ENCODE measurements around the gene THEM5. TPM values are rescaled to one million over a fixed set of nuclear protein-coding genes. Genes with fewer than 3 reads are reported as not detected.
"Not testable (repeated sequence)": the region's sequence is repeated elsewhere in the genome, so short reads cannot be mapped to it uniquely, and the experiment has no call there.

The THEM5 gene, protein sequence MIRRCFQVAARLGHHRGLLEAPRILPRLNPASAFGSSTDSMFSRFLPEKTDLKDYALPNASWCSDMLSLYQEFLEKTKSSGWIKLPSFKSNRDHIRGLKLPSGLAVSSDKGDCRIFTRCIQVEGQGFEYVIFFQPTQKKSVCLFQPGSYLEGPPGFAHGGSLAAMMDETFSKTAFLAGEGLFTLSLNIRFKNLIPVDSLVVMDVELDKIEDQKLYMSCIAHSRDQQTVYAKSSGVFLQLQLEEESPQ
- total RNA-seq, result not detected

GRCh38 chr1:151853411-151853943 is at the start of gene THEM5:
THEM5 (minus strand) TSS chr1:151853712; CDS start chr1:151853565, 147 bp downstream.
- H3K4me1 Mint-ChIP-seq, result peaks cover 7% of the 10 kb centered on the region
- ATAC-seq (replicated peaks), result no peak
- no peaks in the 10 kb centered on the region for H3K27me3 Mint-ChIP-seq
- no peak within 1 kb of the TSS for H3K27ac Mint-ChIP-seq
- no peak within 1 kb of the TSS for H3K4me3 Mint-ChIP-seq
- no peaks in the 10 kb centered on the region for H3K9me3 Mint-ChIP-seq
- peaks cover 76% of the 10 kb centered on the region for H3K36me3 Mint-ChIP-seq (ENCODE audit: low read depth)

- no peak overlapping the region for H3K27ac Mint-ChIP-seq
- no peaks in the 10 kb centered on the region for H3K27me3 Mint-ChIP-seq
- ATAC-seq (replicated peaks), result no peak
- no peak overlapping the region for H3K4me3 Mint-ChIP-seq
- H3K36me3 Mint-ChIP-seq (ENCODE audit: low read depth), result peaks cover 62% of the 10 kb centered on the region
- peaks cover 5% of the 10 kb centered on the region for H3K9me3 Mint-ChIP-seq
- H3K4me1 Mint-ChIP-seq, result peaks cover 63% of the 10 kb centered on the region
Observed at GRCh38 chr1:151902858-151903257, 49.3 kb upstream of the THEM5 start.

DNA sequence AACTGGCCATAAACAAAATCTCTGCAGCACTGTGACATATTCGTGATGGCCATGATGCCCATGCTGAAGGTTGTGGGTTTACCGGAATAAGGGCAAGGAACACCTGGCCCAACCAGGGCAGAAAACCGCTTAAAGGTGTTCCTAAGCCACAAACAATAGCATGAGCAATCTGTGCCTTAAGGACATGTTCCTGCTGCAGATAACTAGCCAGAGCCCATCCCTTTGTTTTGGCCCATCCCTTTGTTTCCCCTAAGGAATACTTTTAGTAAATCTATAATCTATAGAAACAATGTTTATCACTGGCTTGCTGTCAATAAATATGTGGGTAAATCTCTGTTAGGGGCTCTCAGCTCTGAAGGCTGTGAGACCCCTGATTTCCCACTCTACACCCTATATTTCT is 47.3 kb upstream of the THEM5 start:
- not testable (repeated sequence) for H3K9me3 Mint-ChIP-seq; H3K27ac Mint-ChIP-seq; H3K27me3 Mint-ChIP-seq; H3K4me3 Mint-ChIP-seq; ATAC-seq (replicated peaks)
- peaks cover 63% of the 10 kb centered on the region for H3K4me1 Mint-ChIP-seq
- H3K36me3 Mint-ChIP-seq (ENCODE audit: low read depth), result peaks cover 57% of the 10 kb centered on the region

DNA sequence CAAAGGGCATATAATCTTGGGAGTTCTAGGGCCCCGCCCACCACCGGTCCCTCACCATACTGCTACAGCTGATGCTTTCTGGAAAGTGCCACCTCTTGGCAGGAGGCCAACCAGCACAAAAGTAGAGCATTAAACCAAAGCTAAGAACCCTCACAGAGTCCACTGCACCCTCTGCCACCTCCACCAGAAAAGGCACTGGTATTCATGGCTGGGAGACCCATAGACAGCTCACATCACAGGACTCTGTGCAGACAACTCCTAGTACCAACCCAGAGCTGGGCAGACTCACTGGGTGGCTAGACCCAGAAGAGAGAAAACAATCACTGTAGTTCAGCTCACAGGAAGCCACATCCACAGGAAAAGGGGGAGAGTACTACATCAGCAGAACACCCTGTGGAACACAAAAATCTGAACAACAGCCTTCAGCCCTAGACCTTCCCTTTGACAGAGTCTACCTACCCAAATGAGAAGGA is 45.0 kb upstream of the THEM5 start:
- Mint-ChIP-seq H3K9me3 (peaks cover 5% of the 10 kb centered on the region), H3K27me3 (no peaks in the 10 kb centered on the region), H3K27ac (peak overlapping the region; percentile 90), H3K4me3 (peak overlapping the region; percentile 80), H3K36me3 (ENCODE audit: low read depth) (peaks cover 70% of the 10 kb centered on the region), H3K4me1 (peaks cover 51% of the 10 kb centered on the region)
- ATAC-seq (replicated peaks), result peak; percentile 83

DNA sequence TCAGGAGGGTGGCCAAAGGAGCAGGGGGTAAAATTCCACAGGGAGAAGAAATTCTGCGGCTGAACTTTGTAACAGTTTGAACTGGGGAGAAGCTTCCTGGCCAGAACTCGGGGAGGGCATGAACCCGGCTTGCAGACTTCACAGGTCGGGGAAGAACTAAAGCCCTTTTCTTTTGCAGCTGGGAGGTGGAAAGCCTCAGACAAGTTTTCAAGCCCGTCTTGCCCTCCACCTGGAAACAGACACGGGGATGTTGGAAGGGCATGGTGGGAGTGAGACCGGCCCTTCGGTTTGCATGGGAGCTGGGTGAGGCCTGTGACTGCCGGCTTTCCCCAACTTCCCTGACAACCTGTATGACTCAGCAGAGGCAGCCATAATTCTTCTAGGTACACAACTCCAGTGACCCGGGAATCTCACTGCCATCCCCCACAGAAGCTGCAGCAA is 44.5 kb upstream of the THEM5 start:
- peak; percentile 47 for ATAC-seq (replicated peaks)
- peak overlapping the region; percentile 80 for H3K4me3 Mint-ChIP-seq
- H3K4me1 Mint-ChIP-seq, result peaks cover 52% of the 10 kb centered on the region
- peaks cover 5% of the 10 kb centered on the region for H3K9me3 Mint-ChIP-seq
- H3K27ac Mint-ChIP-seq, result peak overlapping the region; percentile 90
- H3K27me3 Mint-ChIP-seq, result no peaks in the 10 kb centered on the region
- peaks cover 72% of the 10 kb centered on the region for H3K36me3 Mint-ChIP-seq (ENCODE audit: low read depth)

DNA sequence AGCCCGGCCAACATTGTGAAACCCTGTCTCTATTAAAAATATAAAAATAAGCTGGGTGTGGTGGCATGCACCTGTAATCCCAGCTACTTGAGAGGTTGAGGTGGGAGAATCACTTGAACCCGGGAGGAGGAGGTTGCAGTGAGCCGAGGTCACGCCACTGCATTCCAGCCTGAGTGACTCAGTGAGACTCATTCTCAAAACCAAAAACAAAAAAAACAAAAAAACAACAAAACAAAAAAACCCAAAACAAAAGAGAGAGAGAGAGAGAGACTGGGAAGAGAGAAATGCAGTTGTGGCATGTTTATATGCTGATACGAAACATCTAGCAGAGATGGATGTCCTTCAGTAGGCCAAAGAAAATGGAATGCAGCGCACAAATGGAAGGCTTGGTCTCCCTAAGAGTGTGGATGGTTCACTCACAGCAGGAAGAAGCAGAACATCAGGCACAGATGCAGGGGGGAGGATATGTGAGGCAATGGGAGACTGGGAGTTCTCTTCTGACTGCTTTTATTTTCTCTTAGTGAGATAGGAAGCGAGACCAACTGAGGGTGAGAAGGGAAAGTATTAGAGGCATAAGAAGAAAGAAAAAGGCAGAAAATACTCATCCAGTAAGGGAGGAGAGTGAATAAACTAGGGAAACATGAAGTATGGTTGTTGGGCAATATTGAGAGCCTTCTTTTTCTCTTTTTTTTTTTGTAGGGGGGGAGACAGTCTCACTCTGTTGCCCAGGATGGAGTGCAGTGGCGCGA is 39.8 kb upstream of the THEM5 start:
- Mint-ChIP-seq H3K4me3 (peak overlapping the region; percentile 0), H3K36me3 (ENCODE audit: low read depth) (peaks cover 79% of the 10 kb centered on the region), H3K4me1 (peaks cover 48% of the 10 kb centered on the region), H3K9me3 (no peaks in the 10 kb centered on the region), H3K27ac (peak overlapping the region; percentile 65), H3K27me3 (no peaks in the 10 kb centered on the region)
- peak; percentile 57 for ATAC-seq (replicated peaks)

GRCh38 chr1:151892190-151892589 is 38.7 kb upstream of the THEM5 start:
- no peak for ATAC-seq (replicated peaks)
- Mint-ChIP-seq H3K4me3 (no peak overlapping the region), H3K9me3 (no peaks in the 10 kb centered on the region), H3K27me3 (no peaks in the 10 kb centered on the region), H3K36me3 (ENCODE audit: low read depth) (peaks cover 88% of the 10 kb centered on the region), H3K27ac (peak overlapping the region; percentile 65), H3K4me1 (peaks cover 47% of the 10 kb centered on the region)

DNA sequence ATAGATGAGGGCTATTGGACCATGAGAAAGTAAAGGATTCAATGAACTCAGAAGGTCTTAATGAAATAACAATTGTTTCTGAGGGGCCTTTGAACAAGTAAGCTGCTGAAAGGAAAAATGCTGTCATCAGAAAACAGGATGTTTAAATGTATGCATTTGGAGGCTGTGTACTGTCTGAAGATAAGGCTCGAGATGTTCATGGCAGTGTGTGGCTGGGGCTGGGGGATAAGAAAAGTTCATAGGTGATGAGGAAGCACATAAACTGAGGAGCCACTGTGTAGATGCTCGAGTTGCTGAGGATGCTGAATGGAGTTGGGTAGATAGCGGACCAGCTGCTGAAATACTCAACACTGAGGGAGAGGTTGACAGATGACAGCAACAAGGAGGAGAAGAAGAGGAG is 38.0 kb upstream of the THEM5 start:
- Mint-ChIP-seq H3K4me1 (peaks cover 41% of the 10 kb centered on the region), H3K36me3 (ENCODE audit: low read depth) (peaks cover 90% of the 10 kb centered on the region), H3K9me3 (no peaks in the 10 kb centered on the region), H3K27ac (peak overlapping the region; percentile 65), H3K27me3 (no peaks in the 10 kb centered on the region), H3K4me3 (peak overlapping the region; percentile 3)
- ATAC-seq (replicated peaks), result no peak

DNA sequence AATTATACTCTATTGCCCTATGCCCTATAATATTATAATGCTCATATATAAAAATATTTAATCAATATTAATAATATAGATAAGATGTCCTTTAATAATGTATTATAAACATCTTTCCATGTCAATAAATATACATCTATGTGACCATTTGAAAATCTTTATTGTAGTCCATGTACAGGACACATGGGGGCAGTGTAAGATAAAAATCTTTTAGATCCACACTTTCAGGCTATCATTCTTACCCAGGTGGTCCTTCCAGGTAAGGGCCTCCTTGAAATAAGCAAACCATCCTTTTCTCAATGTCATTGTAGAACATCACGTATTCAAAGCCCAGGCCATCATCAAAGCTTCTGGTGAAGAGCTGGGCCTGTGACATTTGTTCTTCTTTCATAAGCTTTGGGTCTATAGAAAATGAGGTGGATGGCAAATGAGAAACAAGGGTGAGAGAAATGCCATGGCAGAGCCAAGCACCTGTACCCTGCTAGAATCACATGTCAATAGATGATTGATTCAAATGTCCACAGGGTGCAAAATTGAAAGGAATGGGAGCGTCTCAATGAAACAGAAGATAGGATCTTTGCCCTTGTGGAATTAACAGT is 35.6 kb upstream of the THEM5 start:
- Mint-ChIP-seq H3K36me3 (ENCODE audit: low read depth) (peaks cover 80% of the 10 kb centered on the region), H3K9me3 (no peaks in the 10 kb centered on the region), H3K4me3 (no peak overlapping the region), H3K27me3 (no peaks in the 10 kb centered on the region), H3K27ac (no peak overlapping the region), H3K4me1 (peaks cover 33% of the 10 kb centered on the region)
- no peak for ATAC-seq (replicated peaks)

DNA sequence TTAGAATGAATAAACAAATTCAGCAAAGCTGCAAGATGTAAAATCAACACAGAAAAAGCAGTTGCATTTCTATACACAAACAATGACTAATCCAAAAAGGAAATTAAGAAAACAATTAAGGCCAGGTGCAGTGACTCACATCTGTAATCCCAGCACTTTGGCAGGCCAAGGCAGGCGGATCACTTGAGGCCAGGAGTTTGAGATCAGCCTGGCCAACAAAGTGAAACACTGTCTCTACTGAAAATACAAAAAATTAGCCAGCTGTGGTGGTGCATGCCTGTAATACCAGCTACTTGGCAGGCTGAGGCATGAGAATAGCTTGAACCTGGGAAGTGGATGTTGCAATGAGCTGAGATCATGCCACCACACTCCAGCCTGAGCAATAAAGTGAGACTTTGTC is 33.5 kb upstream of the THEM5 start:
- H3K27me3 Mint-ChIP-seq, result no peaks in the 10 kb centered on the region
- H3K9me3 Mint-ChIP-seq, result no peaks in the 10 kb centered on the region
- no peak overlapping the region for H3K4me3 Mint-ChIP-seq
- H3K4me1 Mint-ChIP-seq, result peaks cover 20% of the 10 kb centered on the region
- H3K27ac Mint-ChIP-seq, result no peak overlapping the region
- no peak for ATAC-seq (replicated peaks)
- H3K36me3 Mint-ChIP-seq (ENCODE audit: low read depth), result peaks cover 69% of the 10 kb centered on the region

- ATAC-seq (replicated peaks), result no peak
- Mint-ChIP-seq H3K27me3 (no peaks in the 10 kb centered on the region), H3K4me3 (no peak overlapping the region), H3K9me3 (no peaks in the 10 kb centered on the region), H3K27ac (no peak overlapping the region), H3K36me3 (ENCODE audit: low read depth) (peaks cover 60% of the 10 kb centered on the region), H3K4me1 (peaks cover 4% of the 10 kb centered on the region)
Observed at GRCh38 chr1:151885479-151885878, 32.0 kb upstream of the THEM5 start.

GRCh38 chr1:151884879-151885278 is 31.4 kb upstream of the THEM5 start:
- H3K9me3 Mint-ChIP-seq; ATAC-seq (replicated peaks); H3K27me3 Mint-ChIP-seq; H3K4me1 Mint-ChIP-seq; H3K4me3 Mint-ChIP-seq; H3K27ac Mint-ChIP-seq: not testable (repeated sequence)
- peaks cover 55% of the 10 kb centered on the region for H3K36me3 Mint-ChIP-seq (ENCODE audit: low read depth)

- H3K4me1 Mint-ChIP-seq; H3K27me3 Mint-ChIP-seq; H3K4me3 Mint-ChIP-seq; H3K27ac Mint-ChIP-seq; ATAC-seq (replicated peaks); H3K9me3 Mint-ChIP-seq: not testable (repeated sequence)
- H3K36me3 Mint-ChIP-seq (ENCODE audit: low read depth), result peaks cover 52% of the 10 kb centered on the region
Observed at GRCh38 chr1:151884445-151884844, 30.9 kb upstream of the THEM5 start.

GRCh38 chr1:151883898-151884297 is 30.4 kb upstream of the THEM5 start:
- H3K4me3 Mint-ChIP-seq, H3K4me1 Mint-ChIP-seq: not testable (repeated sequence)

More at GRCh38 chr1:151883898-151884297, 30.4 kb upstream of the THEM5 start:
- peaks cover 47% of the 10 kb centered on the region for H3K36me3 Mint-ChIP-seq (ENCODE audit: low read depth)
- not testable (repeated sequence) for H3K27ac Mint-ChIP-seq; H3K27me3 Mint-ChIP-seq; H3K9me3 Mint-ChIP-seq; ATAC-seq (replicated peaks)

Data from activated T-helper 17 cell treated with anti-CD3 and anti-CD28 coated beads, Interleukin-2, amount 50 U/mL, for 72 hours (primary cell).